Gastroesophageal sphincter (tissue), 4 donors: Measurements from ENCODE around the gene BST1. TPM values are rescaled to one million over a fixed set of nuclear protein-coding genes. Genes with fewer than 3 reads are reported as not detected.

Source experiments
- ATAC-seq: fragments of 150-250 bp; one replicate; pipeline ENCODE4 v1.9.1; 2016; ENCODE audit warnings: mild to moderate bottlenecking, moderate library complexity
- H3K27ac ChIP-seq, 4 donors: fragments of 200-600 bp; sonication (generic) in 3 of 4; 1 replicate in 3 of 4; 2 replicates in 1 of 4; pipeline ENCODE4 v1.5.1; 2016 to 2019
- H3K27me3 ChIP-seq: fragments of 200-600 bp; sonication (generic); one replicate; pipeline ENCODE4 v1.5.1; 2019
- H3K36me3 ChIP-seq, 2 donors: fragments of 200-600 bp; sonication (generic); one replicate each; pipeline ENCODE4 v1.5.1; 2019; ENCODE audit warnings: control low read depth in 1 of 2
- H3K4me1 ChIP-seq, 3 donors: fragments of 200-600 bp; sonication (generic); 1 replicate in 2 of 3; 2 replicates in 1 of 3; pipeline ENCODE4 v1.5.1; 2016 to 2019; ENCODE audit warnings: control low read depth in 2 of 3
- H3K4me3 ChIP-seq, 2 donors: fragments of 200-600 bp; sonication (generic); one replicate each; pipeline ENCODE4 v1.5.1; 2019; ENCODE audit warnings: mild to moderate bottlenecking in 1 of 2, moderate library complexity in 1 of 2
- H3K9me3 ChIP-seq, 3 donors: fragments of 200-600 bp; sonication (generic); one replicate each; pipeline ENCODE4 v1.5.1; 2017 to 2019; ENCODE audit warnings: control low read depth in 2 of 3
- EP300 ChIP-seq: sonication (generic); formaldehyde crosslinking; IDR thresholded peaks from one replicate; pipeline ENCODE4 v1.6.1; 2017; ENCODE audit warnings: antibody characterized with exemption, mild to moderate bottlenecking
- POLR2A ChIP-seq, 2 donors: fragments of 450-650 bp; IDR thresholded peaks; one replicate each; pipeline ENCODE4 v1.6.1; 2017; ENCODE audit warnings: antibody characterized with exemption in 2 of 2, mild to moderate bottlenecking in 2 of 2, moderate library complexity in 1 of 2
- POLR2AphosphoS5 ChIP-seq: sonication (generic); formaldehyde crosslinking; IDR thresholded peaks from one replicate; pipeline ENCODE4 v1.6.1; 2017; ENCODE audit warnings: antibody characterized with exemption
- WGBS, 2 donors: methylation state at CpG; one replicate each; pipeline ENCODE4 v1.1.5; 2018; ENCODE audit warnings: low coverage in 1 of 2; 5-methylcytosine and 5-hydroxymethylcytosine counted together
- total RNA-seq, 4 donors: library from RNA; depleted of rRNA; stranded (reverse); fragments of >200 nt; gene quantifications; one replicate each; pipeline ENCODE4 v1.1.0, GENCODE V29; 2016
- TF ChIP-seq, protein P1 (sequence below), 4 experiments: fragments of 200-600 bp in 2 of 4; fragments of 450-650 bp in 2 of 4; sonication (generic) in 1 of 4; IDR thresholded peaks; one replicate each; pipeline ENCODE4 v1.5.1; 2017 to 2019; ENCODE audit warnings: antibody characterized with exemption in 4 of 4, mild to moderate bottlenecking in 2 of 4, moderate library complexity in 2 of 4

BST1 gene
- total RNA-seq, 4 donors from 2014 or later, result 0.62 to 9.3 (median 3.3) TPM

DNA sequence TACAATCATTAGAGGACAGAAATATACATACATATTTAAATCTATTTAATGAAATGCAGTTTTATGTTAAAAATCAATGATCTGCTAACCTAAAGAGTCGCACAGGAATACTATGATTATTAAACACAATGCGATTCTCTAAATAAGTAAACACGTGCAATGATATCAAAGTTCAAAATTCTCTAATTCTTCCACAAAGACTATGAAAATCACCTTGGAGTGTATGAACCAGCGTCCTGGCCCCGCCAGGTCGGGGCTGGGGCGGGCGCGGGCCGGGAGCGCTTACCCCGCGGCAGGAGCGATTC, 21.8 kb upstream of the BST1 start:
- H3K27me3 ChIP-seq, result no peaks in the 10 kb centered on the region
- H3K27ac ChIP-seq, result peak overlapping the region in 3 of 4 donors; percentile 93 to 96 (median 94)
- no peaks in the 10 kb centered on the region for H3K9me3 ChIP-seq
- no peak for ATAC-seq
- TF ChIP-seq EP300, result no peak
- no peak for TF ChIP-seq POLR2AphosphoS5
- H3K36me3 ChIP-seq, result peaks cover 0 to 11% of the 10 kb centered on the region in 2 donors
- peaks cover 4 to 33% (median 7%) of the 10 kb centered on the region in 3 donors for H3K4me1 ChIP-seq
- 1 to 4% methylated on average over 3 to 14 of the region's 14 CpGs for WGBS, 2 donors
- peak overlapping the region; percentile 79 to 99 for H3K4me3 ChIP-seq

DNA sequence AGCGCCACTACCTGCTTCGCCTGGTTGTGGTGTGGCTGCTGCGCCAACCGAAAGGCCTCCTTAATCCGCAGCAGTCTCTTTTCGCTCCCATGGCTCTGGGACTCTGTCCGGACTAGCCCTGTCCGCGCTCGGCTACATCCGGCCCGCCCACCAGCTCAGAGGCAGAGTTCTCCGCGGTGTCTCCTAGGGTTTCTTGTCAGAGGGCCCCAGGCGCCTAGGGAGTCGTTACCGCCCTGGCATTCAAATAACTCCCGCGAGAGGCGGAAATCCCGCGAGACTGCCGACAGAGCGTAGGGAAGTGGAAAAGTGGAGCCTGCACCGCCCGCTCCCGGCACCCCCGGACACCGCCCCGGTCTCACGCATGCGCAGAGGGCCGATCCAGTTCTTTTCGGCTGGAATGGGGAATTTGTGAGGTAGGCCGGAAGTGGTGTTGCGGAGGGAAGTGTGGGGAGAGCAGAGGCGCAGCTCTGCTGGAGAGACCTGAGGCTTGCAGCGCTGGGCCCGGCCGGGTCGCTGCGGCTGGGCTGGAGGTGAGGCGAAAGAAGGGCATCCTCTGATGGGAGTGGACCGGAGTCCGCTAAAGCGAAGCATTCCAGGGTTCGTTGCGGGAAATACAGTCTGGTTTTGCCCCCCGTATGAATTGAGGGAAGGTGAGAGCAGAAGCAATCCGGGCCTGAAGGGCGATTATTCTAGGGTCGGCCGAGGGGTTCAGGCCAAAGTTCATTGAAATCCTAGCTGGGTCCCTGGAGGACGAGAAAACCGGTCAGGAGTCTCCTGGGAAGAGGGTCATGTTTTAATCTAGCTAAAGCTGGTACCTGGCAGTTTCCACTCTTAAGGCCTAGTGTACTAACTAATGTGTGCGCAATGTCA, 21.3 kb upstream of the BST1 start, which contains the start of gene FAM200B:
Gene FAM200B (plus strand): TSS at position 456 of the 870 bp plus-strand sequence. CDS start 5,151 bp downstream, outside the sequence.
- no peaks in the 10 kb centered on the region for H3K9me3 ChIP-seq
- peak within 1 kb of the TSS; percentile 93 to 99 (median 95) for H3K27ac ChIP-seq
- TF ChIP-seq POLR2A (IDR thresholded peaks at IDR 0.05) (peak; percentile 79 to 81), POLR2AphosphoS5 (peak; percentile 89), EP300 (no peak)
- TF ChIP-seq, protein P1, sequence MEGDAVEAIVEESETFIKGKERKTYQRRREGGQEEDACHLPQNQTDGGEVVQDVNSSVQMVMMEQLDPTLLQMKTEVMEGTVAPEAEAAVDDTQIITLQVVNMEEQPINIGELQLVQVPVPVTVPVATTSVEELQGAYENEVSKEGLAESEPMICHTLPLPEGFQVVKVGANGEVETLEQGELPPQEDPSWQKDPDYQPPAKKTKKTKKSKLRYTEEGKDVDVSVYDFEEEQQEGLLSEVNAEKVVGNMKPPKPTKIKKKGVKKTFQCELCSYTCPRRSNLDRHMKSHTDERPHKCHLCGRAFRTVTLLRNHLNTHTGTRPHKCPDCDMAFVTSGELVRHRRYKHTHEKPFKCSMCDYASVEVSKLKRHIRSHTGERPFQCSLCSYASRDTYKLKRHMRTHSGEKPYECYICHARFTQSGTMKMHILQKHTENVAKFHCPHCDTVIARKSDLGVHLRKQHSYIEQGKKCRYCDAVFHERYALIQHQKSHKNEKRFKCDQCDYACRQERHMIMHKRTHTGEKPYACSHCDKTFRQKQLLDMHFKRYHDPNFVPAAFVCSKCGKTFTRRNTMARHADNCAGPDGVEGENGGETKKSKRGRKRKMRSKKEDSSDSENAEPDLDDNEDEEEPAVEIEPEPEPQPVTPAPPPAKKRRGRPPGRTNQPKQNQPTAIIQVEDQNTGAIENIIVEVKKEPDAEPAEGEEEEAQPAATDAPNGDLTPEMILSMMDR (IDR thresholded peaks at IDR 0.05), result peak in 3 of 4 experiments; percentile 36 to 59 (median 47)
- H3K36me3 ChIP-seq, result peaks cover 0 to 16% of the 10 kb centered on the region in 2 donors
- H3K27me3 ChIP-seq, result no peaks in the 10 kb centered on the region
- H3K4me3 ChIP-seq, result peak within 1 kb of the TSS; percentile 79 to 99
- peaks cover 4 to 33% (median 7%) of the 10 kb centered on the region in 3 donors for H3K4me1 ChIP-seq
- peak; percentile 100 for ATAC-seq
- WGBS, 2 donors, result 0% methylated on average over 5 to 13 of the region's 56 CpGs

DNA sequence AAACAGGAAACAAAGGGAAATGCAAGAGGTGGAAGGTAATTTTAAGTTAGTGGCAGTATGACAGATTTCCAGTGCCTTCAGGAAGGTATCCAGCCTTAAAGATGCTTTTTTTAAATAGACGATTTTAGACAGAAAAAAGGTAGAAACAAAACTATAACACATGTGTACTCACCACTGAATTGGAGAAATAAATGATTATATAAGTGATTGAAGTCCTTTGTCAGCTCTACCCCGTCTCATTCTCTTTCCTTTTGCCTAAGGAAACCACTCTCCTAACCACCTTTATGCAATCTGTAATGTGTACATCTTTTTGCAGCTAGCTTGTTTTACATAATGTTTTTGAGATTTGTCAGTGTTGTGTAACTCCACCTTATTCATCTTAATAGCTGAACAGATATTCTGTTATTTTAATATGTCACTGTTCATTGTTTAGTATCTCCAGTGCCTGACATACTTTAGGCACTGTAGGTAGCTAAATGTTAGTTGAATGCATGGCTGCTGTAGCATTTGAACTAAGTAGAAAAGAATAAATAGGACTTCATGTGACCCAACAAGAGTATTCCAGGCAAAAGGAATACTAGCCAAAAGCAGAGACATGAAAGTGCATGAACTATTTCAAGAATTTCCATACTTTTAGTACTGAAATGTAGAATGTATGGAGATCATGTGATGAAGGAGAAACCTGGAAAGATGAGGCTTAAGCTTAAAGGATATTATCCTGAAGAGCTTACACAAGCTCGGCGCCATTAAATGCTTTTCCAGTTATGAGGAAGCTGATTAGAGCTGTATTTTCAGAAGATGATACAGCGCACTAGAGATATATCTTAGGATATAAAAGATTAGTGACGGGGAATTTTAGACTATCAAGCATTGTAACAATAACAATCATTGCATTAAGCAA, 20.4 kb upstream of the BST1 start:
- peak overlapping the region; percentile 93 to 99 (median 95) for H3K27ac ChIP-seq
- ATAC-seq, result no peak
- TF ChIP-seq POLR2A (IDR thresholded peaks at IDR 0.05) (no peak), EP300 (no peak), POLR2AphosphoS5 (no peak)
- TF ChIP-seq, protein P1 (IDR thresholded peaks at IDR 0.05), result no peak
- H3K4me3 ChIP-seq, result peak overlapping the region; percentile 79 to 99
- no peaks in the 10 kb centered on the region for H3K9me3 ChIP-seq
- peaks cover 0 to 25% of the 10 kb centered on the region in 2 donors for H3K36me3 ChIP-seq
- peaks cover 4 to 33% (median 7%) of the 10 kb centered on the region in 3 donors for H3K4me1 ChIP-seq
- no peaks in the 10 kb centered on the region for H3K27me3 ChIP-seq
- WGBS, 2 donors, result 31 to 36% methylated on average over 6 of the region's 6 CpGs

DNA sequence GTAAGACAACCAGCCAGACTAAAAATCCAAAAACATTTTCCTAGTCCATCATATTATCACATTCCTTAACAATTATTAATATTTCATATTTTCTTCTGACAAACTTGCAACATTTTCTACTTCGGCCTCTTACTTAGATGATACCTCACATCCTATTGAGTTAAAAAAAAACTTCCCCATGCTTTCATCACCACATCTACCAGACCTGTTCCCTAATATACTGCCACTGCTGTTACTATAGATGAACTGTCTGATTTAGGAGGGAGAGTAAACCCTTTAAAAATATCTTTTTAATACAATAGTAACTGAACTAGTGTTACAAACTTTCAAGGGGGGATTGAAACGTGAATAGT, 19.7 kb upstream of the BST1 start:
- no peaks in the 10 kb centered on the region for H3K27me3 ChIP-seq
- peaks cover 4 to 33% (median 7%) of the 10 kb centered on the region in 3 donors for H3K4me1 ChIP-seq
- no peak for ATAC-seq
- peak overlapping the region in 1 of 2 donors; percentile 79 for H3K4me3 ChIP-seq
- WGBS, 2 donors, result 59 to 83% methylated on average over 2 of the region's 2 CpGs
- peaks cover 0 to 31% of the 10 kb centered on the region in 2 donors for H3K36me3 ChIP-seq
- no peak for TF ChIP-seq POLR2AphosphoS5
- no peak for TF ChIP-seq POLR2A (IDR thresholded peaks at IDR 0.05)
- no peak for TF ChIP-seq EP300
- TF ChIP-seq, protein P1 (IDR thresholded peaks at IDR 0.05), result no peak
- H3K27ac ChIP-seq, result no peak overlapping the region
- no peaks in the 10 kb centered on the region for H3K9me3 ChIP-seq

DNA sequence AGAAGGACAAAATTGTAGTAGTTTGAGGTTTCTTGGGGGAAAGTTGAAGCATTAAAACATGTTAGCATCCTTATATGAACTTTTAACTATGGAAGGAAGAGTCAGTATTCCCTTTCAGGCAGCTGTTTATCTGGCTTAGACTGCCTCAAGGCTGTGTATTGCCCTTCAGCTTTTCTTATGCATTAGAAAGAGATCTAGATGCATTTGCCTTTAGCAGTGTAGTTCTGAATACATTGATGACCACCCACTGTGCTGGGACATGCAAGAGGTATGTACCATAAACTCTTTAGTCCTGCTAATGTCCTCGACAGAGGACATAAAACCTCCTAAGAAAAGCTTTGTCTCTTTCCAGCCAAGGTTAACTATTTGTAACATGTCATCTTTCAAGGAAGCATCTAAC, 18.4 kb upstream of the BST1 start:
- H3K36me3 ChIP-seq, result peaks cover 0 to 42% of the 10 kb centered on the region in 2 donors
- peaks cover 4 to 33% (median 7%) of the 10 kb centered on the region in 3 donors for H3K4me1 ChIP-seq
- H3K27me3 ChIP-seq, result no peaks in the 10 kb centered on the region
- H3K27ac ChIP-seq, result no peak overlapping the region
- WGBS, 2 donors, result 67 to 100% methylated on average over 1 of the region's 1 CpG
- no peaks in the 10 kb centered on the region for H3K9me3 ChIP-seq
- no peak for ATAC-seq
- TF ChIP-seq EP300, result no peak
- TF ChIP-seq POLR2A (IDR thresholded peaks at IDR 0.05), result no peak
- no peak for TF ChIP-seq POLR2AphosphoS5
- TF ChIP-seq, protein P1 (IDR thresholded peaks at IDR 0.05), result no peak
- H3K4me3 ChIP-seq, result no peak overlapping the region
